Kidney glomerular epithelial cell (primary cell): ENCODE measurements around the gene LIN54.
A peak's percentile ranks its signal among the peaks of the same experiment; 100 is the strongest.
"Not testable (repeated sequence)": the region's sequence is repeated elsewhere in the genome, so short reads cannot be mapped to it uniquely, and the experiment has no call there.

Experiments used
- DNase-seq: peaks from one replicate; lab custom pipeline; 2025; lab: John Stamatoyannopoulos, UW

Gene LIN54

DNA sequence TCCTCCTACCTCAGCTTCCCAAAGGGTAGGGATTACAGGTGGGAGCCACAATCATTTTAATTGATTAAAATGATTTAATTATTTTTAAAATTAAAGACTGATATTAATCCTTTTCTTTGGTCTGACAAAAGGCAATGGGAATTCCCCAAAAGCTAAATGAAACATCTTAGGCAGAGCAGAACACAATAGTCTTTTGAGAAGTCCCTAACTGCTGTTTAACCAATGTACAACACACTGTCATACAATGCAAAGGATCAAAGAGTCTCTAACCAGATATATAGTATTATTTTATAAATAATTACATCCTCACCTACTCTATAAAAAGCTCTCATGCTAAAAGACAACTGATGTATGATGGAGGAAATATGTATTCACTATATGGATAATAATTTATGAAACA lies 63.1 kb downstream of the LIN54 start:
- DNase-seq: no peak

- DNase-seq: no peak
Observed at GRCh38 chr4:82939414-82939813, 71.2 kb downstream of the LIN54 start.

DNA sequence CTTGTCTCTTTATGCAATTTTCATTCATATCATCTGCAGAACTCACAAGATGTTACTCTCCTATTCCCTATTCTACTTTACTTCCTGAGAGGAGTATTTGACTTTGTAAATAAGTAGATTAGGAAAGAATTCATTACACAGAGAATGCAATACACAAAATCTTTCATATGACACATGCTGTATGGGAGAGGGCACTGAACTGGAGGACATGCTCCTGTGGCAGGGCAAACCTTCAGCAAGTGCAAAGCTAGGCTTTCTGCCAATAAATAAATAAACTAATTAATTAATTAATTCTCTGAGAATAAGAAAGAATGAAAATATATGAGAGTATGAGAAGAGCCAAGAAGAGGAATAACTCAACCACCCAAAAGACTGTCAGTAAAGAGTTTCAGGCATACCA lies 76.2 kb downstream of the LIN54 start:
- DNase-seq: no peak

- no peak for DNase-seq
Observed at GRCh38 chr4:82930848-82931755, 79.5 kb downstream of the LIN54 start.

DNA sequence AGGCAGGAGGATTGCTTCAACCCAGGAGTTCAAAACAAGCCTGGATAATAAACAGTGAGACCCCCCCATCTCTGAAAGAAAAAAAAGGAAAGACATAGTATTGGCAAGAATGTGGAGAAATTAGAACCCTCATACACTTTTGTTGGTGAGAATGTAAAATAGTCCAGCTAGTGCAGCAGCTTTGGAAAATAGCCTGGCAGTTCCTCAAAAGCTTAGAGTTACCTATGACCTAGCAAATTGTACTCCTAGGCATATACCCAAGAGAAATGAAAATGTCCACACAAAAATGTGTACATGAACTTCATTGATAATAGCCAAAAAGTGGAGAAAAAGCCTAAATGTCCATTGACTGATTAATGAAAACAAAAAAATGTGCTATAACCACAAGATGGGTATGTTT lies 88.8 kb downstream of the LIN54 start:
- no peak for DNase-seq

- DNase-seq: no peak
Observed at GRCh38 chr4:82919386-82919785, 91.2 kb downstream of the LIN54 start.

GRCh38 chr4:82918091-82918490 lies 92.5 kb downstream of the LIN54 start:
- no peak for DNase-seq

GRCh38 chr4:82913968-82914367 lies 96.7 kb downstream of the LIN54 start:
- not testable (repeated sequence) for DNase-seq

DNA sequence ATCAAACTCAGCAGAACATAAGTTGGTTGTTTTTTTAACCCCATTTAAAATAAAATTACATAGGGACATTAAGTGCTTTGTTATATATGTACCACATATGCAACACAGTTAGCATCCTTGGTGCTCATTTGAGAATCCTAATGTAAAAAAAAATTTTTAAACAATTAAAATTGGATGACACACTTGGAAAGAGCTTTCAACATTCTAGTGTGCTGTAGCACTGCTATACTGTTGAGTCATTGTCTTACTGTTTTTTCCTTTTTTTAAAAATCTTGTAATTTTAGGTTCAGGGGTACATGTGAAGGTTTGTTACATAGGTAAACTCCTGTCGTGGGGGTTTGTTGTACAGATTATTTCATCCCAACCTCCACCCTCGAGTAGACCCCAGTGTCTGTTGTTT lies 97.3 kb downstream of the LIN54 start:
- DNase-seq: no peak

DNA sequence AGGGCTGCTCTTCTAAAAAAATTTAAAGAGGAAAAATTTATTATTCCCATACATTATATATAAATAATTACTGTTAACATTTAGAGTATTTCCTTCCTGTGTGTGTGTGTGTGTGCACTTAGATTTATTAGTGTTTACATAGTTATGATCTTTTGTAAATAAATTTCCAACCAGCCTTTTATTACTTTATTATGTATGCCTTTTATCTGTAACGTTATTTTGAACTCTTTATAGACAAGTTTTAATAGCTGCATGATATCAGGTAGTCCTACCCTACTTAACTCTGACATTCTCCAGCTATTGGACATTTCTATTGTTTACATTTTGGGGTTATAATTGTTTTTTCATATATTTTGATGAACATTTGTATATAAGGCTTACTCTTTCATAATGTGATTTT lies 101.3 kb downstream of the LIN54 start:
- DNase-seq: no peak

DNA sequence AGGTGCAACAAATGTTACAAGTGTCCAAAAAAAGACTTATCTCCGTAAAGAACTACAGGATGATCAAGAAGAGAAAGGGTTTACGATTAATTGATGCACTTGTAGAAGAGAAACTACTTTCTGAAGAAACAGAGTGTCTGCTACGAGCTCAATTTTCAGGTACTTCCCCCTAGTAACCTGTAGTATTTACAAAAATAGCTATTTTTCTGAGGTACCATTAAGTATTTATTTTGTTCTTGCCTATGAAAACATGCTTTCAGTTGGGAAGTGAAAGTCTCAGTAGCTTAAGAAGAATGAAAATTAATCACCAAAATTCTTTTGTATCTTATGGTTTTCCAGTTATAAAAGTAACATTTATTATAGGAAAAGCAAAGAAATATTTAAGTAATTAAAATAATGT lies 104.2 kb downstream of the LIN54 start:
- DNase-seq: no peak

DNA sequence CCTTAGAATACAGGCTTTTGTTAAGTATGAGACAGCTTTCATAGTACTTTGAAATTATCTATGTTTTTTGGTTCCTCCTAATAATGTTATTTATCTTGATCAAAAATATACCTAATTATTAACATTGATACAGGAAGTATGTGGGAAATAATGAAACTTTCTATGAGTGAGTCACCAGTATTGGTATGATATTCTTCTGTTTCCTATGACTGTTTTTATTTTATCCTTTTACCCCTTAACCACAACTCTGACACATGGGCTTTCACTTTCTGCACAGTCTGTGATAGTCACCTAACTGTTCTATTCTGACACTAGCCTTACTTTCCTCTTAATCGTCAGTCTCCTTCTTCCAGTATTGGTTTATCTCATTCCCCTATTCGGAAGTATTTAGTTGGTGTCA lies 105.4 kb downstream of the LIN54 start:
- peak; percentile 59 for DNase-seq

GRCh38 chr4:82903737-82904136 lies 106.9 kb downstream of the LIN54 start:
- no peak for DNase-seq

DNA sequence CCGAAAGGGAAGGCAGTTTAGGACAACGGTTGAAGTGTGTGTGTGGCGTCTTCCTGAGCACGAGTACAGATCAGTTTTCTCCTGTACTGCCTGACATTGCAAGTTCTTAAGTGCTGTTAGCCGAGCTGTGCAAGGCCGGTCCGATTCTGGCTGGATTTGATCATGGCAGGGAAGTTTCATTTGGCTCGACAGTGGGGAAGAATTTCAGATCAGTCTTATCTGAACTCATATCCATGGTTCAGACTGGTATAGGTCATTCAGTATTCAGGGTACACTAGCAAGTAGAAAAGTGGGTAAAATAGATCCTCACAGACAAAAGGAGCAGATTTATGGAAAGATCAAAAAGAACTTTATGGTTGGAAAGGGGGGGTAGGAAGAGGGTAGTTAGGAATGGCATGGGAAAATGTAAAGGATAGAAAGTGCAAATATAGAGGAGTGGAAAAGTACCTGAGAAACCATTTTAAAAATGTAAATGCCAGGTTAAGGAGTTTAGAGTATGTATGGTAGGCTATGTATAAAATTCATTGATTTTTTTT lies 109.4 kb downstream of the LIN54 start:
- DNase-seq: no peak

DNA sequence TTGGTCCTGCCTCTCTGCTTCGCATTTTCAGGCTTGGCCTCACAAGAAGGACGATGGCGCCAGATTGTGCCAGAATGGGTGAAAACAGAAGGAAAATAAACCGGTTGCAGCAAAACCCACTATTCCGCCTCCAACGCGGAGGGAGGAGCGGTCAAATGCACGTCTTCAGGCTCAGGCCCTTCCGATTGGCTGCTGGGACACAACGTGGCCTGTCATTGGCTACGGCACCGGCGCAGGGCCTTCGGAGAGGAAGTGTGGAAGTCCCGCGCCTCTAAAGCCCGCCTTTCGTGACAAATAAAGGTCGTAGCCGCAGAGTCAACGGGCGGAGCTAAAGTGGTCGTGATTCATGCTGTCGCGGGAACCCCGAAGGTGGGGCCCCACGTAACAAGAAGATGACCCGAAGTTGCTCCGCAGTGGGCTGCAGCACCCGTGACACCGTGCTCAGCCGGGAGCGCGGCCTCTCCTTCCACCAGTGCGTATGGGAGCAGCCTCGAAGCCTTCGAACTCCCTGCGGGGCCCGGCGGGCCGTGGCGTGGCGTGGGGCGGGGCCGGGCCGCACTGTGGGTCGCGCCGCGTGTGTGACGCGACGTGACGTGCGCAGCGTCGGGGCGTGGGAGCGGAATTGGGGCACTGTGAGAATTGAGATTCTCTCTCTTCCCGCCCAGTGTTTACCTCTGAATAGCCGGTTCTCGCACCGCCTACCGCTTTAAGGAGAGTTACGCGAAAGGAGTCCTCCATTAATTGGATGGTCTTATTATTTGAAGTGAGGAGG lies 110.0 kb downstream of the LIN54 start, which contains the start of gene THAP9:
Gene THAP9 (plus strand): TSS at position 325 of the 772 bp plus-strand sequence. CDS start 68 bp downstream, at position 393.
- DNase-seq: peak; percentile 98

DNA sequence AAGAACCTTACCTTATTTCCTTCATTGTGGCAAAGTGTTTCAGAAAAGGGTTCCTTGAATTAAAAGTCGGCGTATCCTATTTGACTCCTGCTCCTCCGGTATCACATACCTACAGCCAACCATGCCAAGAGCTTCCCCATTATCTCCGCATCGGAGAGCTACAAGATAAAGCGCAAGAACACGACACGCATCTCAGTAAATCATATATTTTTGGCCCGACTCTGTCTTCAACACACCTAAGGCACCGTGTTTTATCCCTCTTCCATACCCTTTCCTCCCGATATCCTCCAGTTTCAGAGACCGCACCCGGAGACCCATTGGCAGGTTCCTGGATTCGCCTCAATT lies 110.6 kb downstream of the LIN54 start:
- DNase-seq: peak; percentile 70

DNA sequence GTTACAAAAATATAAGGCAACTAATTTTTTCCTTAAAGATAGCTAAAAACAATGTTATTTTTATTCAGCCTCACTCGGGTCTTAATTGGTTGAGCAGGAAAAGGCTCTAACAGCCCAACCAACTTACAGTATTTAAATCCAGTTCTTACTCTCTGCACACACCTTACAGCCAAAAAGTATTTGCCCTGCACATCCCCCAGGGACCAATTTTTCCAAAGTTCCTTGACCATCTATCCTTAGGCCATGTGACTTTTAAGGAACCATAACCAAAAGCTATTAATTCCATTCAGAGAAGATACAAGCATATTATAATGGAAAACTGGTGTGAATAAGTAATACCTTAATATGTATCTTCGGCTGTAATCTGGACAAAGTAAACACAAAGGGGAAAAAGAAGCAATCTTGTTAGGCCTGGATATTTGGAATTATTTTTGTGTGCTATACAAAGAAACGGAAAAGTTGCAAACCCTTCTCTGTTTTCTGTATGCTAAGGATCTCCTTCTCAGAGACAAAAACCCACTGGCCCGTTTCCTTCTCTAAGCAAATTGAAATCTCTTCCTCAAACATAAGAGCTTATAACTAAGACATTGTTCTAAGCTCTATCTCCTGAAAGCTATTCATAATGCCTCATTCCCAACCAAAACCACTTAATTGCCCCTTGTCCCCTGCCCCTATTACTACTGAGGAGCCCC lies 111.1 kb downstream of the LIN54 start:
- no peak for DNase-seq

GRCh38 chr4:82898322-82899243 lies 112.0 kb downstream of the LIN54 start:
- DNase-seq: peak; percentile 56

GRCh38 chr4:82896755-82897154 lies 113.9 kb downstream of the LIN54 start:
- DNase-seq: no peak

DNA sequence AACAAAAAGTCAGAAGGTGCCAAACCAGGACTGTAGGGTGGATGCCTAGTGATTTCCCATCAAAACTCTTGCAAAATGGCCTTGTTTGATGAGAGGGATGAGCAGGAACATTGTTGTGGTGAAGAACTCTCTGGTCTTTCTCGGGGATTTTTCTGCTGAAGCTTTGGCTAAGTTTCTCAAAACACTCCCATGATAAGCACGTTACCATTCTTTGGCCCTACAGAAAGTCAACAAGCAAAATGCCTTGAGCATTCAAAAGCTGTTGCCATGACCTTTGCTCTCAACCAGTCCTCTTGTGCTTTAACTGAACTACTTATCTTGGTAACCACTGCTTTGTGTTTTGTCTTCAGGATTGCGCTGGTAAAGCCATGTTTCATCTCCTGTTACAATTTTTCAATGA lies 116.7 kb downstream of the LIN54 start:
- DNase-seq: no peak

- no peak for DNase-seq
Observed at GRCh38 chr4:82892467-82892802, 118.2 kb downstream of the LIN54 start.
